GM15510 (cell line): Measurements from ENCODE around the gene FUT7.

Source experiments
- POLR2A ChIP-seq: IDR thresholded peaks from 3 replicates; pipeline ENCODE4 v1.6.1; 2011; ENCODE audit warnings: borderline replicate concordance; ENCODE audit not compliant: insufficient read length; ENCODE audit errors: extremely low read depth

Gene FUT7

DNA sequence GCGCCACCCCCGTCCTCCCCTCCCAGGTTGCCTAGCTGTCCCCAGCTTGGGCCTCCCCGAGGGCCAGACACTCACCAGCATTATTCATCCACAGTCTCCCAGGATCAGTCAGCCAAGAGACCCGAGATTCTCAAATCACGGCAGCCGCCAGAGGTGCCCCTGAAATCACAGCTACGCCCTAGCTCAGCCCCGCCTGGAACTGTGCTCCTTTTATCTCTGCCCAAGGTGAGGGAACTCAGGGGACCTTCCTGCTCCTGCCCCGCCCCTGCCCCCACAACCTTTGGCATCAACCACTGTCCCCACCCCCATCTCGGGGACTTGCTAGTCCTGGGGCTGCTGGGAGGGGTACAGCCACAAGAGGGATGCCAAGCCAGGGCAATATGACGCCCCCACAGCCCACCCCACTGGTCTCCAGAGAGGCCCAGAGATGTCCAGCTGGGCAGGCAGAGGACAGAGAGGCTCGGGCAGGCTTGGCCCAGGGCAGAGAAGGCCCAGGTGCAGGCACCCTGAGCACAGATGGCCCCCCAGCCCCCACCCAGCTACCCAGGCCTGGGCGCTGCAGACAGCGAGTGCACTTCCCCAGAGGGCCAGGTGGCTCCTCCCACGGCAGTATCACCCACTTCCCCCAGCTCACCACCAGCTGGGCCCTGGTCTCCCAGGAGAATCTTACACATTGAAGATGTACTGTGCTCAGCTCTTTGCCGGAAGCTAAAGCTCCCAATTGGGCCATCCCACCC lies at the start of gene FUT7:
Gene FUT7 (minus strand): TSS at position 185 of the 737 bp plus-strand sequence. CDS start 97 bp downstream, at position 88.
- no peak for TF ChIP-seq POLR2A

- TF ChIP-seq POLR2A, result no peak
These were observed 48.6 kb upstream of the FUT7 start for GRCh38 chr9:137080260-137081122.

- TF ChIP-seq POLR2A, result no peak
These were observed 47.5 kb upstream of the FUT7 start for GRCh38 chr9:137079401-137079787.

- no peak for TF ChIP-seq POLR2A
These were observed 47.0 kb upstream of the FUT7 start for GRCh38 chr9:137078701-137079400.

- TF ChIP-seq POLR2A, result no peak
These were observed 46.1 kb upstream of the FUT7 start for GRCh38 chr9:137077758-137078693.

DNA sequence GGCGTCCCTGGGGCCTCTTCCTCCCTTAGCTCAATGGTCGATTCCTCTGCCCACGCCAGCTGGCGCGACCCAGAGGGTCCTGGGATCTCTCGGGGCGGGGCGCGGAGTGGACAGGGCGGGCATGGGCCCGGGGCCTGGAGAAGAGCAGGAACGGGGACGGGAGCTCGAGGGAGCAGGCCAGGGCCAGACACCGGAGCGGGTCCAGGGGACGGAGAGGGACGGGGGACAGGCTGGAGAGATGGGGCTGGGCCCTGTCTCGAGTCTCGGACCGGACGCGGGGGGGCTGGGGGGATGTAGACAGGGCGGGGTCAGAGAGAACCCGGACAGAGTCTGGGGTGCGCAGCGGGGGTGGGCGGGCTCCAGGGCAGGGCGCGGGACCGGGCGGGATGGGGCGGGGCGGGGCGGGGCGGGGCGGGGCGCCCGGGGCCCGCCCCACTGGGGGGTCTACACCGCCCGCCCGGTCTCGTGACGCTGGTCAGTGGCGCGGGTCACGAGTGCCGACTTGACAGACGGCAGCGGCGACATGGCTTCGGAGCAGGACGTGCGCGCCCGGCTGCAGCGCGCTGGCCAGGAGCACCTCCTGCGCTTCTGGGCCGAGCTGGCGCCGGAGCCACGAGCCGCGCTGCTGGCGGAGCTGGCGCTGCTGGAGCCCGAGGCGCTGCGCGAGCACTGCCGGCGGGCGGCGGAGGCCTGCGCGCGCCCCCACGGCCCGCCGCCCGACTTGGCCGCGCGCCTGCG lies 45.3 kb upstream of the FUT7 start, which contains the start of gene UAP1L1:
Gene UAP1L1 (plus strand): TSS at position 508 of the 738 bp plus-strand sequence. CDS start 16 bp downstream, at position 524.
- TF ChIP-seq POLR2A, result peak; percentile 71

- TF ChIP-seq POLR2A, result no peak
These were observed 44.7 kb upstream of the FUT7 start for GRCh38 chr9:137076636-137077009.

- no peak for TF ChIP-seq POLR2A
These were observed 43.4 kb upstream of the FUT7 start for GRCh38 chr9:137075275-137075775.

DNA sequence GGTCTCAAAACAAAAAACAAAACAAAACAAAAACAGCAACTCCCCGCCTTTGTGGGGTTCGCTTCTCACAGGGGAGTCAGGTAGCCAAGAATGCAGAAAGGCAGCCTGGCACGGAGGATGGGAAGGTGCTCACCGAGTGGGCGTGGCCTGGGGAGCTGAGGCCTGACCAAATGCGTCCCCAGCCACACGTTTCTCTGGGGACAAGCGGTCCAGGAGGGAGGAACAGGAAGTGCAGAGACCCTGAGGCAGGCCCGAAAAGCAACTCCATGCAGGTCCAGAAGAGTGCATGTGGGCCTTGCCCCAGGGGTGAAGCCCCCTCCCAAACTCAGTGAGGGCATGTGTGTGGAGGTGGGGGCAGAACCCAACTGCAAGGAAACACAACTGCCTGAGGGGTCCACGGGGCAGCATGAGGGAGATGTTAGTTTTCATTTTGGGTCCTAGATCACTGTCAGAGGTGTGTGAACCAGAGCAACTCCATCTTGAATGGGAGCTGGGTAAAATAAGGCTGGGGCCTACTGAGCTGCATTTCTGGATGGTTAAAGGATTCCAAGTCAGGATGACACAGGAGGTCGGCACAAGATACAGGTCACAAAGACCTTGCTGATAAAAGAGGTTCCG lies 42.9 kb upstream of the FUT7 start:
- TF ChIP-seq POLR2A, result no peak

GRCh38 chr9:137073992-137074399 lies 42.1 kb upstream of the FUT7 start:
- TF ChIP-seq POLR2A, result no peak

DNA sequence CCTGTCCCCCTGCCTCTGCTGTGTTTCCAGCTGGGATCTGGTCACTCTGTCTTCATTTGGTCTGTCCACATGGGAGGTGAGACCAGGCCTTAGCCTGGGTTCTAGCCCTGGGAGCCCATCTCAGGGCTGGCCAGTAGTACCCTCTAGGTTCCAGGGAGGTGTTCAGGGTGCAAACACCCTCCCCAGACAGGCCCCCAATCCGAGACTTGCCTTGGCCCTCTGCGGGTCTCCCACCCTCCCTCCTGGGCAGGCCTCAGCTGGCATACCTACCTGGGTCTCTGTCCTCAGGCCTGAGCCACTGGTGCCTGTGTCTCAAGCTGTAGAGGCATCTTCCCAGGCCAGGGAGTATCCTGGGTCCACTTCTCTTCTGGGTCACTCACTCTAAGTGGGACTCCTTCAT lies 39.4 kb upstream of the FUT7 start:
- no peak for TF ChIP-seq POLR2A

DNA sequence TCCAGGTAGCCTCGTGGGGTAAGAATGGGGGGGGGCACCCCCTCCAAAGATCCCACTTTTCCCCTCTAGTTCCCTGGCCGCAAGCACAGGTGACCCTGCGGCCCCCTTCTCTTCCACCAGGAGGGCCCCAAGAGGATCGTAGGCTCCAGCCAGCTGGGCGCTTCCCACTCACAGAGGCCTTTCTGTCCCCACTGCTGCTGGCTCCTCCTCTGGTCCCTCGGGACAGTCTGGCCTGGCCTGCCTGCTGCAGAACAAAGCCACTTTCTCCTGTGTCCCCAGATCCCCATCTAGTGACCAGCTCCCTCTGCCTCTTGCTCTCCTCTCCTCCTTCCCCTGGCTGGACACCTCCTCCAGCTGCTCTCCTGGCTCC lies 39.0 kb upstream of the FUT7 start:
- TF ChIP-seq POLR2A, result no peak
